Astrocyte (in vitro differentiated cells and primary cell): ENCODE data around the gene LRRC23. TPM values are rescaled to one million over a fixed set of nuclear protein-coding genes. Genes with fewer than 3 reads are reported as not detected.
A peak's percentile ranks its signal among the peaks of the same experiment; 100 is the strongest.

ENCODE experiments used
- DNase-seq: peaks from one replicate; pipeline ENCODE4 v3.0.0-alpha.2; 2010; ENCODE audit warnings: low read depth
- FAIRE-seq: peaks from 2 replicates; lab custom pipeline; 2011; peaks lifted over from hg19 to GRCh38; lab: Jason Lieb, UNC
- H2AFZ ChIP-seq: 2 replicates; pipeline ENCODE4 v1.6.0; 2012; ENCODE audit warnings: low read depth, low read length, inconsistent platforms
- H3K27ac ChIP-seq: 2 replicates; pipeline ENCODE4 v1.5.1; 2011; ENCODE audit warnings: low read depth, low read length, inconsistent platforms
- H3K27me3 ChIP-seq: 2 replicates; pipeline ENCODE4 v1.6.0; 2011; ENCODE audit warnings: low read length, inconsistent platforms; ENCODE audit not compliant: insufficient read depth
- H3K36me3 ChIP-seq: 2 replicates; pipeline ENCODE4 v1.5.1; 2011; ENCODE audit warnings: low read length, inconsistent platforms; ENCODE audit not compliant: insufficient read depth
- H3K4me1 ChIP-seq: 2 replicates; pipeline ENCODE4 v1.5.1; 2011; ENCODE audit warnings: low read length, inconsistent platforms; ENCODE audit not compliant: insufficient read depth
- H3K4me2 ChIP-seq: 2 replicates; pipeline ENCODE4 v1.6.0; 2012; ENCODE audit warnings: low read length, inconsistent platforms
- H3K4me3 ChIP-seq: 2 replicates; pipeline ENCODE4 v1.5.1; 2011; ENCODE audit warnings: low read depth, mild to moderate bottlenecking, low read length, inconsistent platforms; ENCODE audit not compliant: insufficient read depth
- H3K79me2 ChIP-seq: 2 replicates; pipeline ENCODE4 v1.6.0; 2012; ENCODE audit warnings: mild to moderate bottlenecking, low read length, inconsistent platforms; ENCODE audit not compliant: insufficient read depth
- H3K9ac ChIP-seq: 2 replicates; pipeline ENCODE4 v1.6.0; 2012; ENCODE audit warnings: mild to moderate bottlenecking, low read length, inconsistent platforms
- H3K9me3 ChIP-seq: 2 replicates; pipeline ENCODE4 v1.5.1; 2012; ENCODE audit warnings: low read depth, mild to moderate bottlenecking, low read length, inconsistent platforms; ENCODE audit not compliant: insufficient read depth
- H4K20me1 ChIP-seq: 2 replicates; pipeline ENCODE4 v1.6.0; 2012; ENCODE audit warnings: low read length, inconsistent platforms; ENCODE audit not compliant: insufficient read depth
- H3K27ac Mint-ChIP-seq: one replicate; pipeline ENCODE4 v1.8.0; 2021; ENCODE audit warnings: mild to moderate bottlenecking, mixed read lengths; ENCODE audit not compliant: unreplicated experiment
- H3K27me3 Mint-ChIP-seq: one replicate; pipeline ENCODE4 v1.8.0; 2021; ENCODE audit warnings: low read depth, mixed read lengths; ENCODE audit not compliant: unreplicated experiment
- H3K36me3 Mint-ChIP-seq: one replicate; pipeline ENCODE4 v1.8.0; 2021; ENCODE audit warnings: low read depth, mixed read lengths; ENCODE audit not compliant: unreplicated experiment
- H3K4me1 Mint-ChIP-seq: one replicate; pipeline ENCODE4 v1.8.0; 2021; ENCODE audit warnings: low read depth, mixed read lengths; ENCODE audit not compliant: unreplicated experiment
- H3K4me3 Mint-ChIP-seq: one replicate; pipeline ENCODE4 v1.8.0; 2021; ENCODE audit warnings: mild to moderate bottlenecking, moderate library complexity, mixed read lengths; ENCODE audit not compliant: unreplicated experiment
- H3K9me3 Mint-ChIP-seq: one replicate; pipeline ENCODE4 v1.8.0; 2021; ENCODE audit warnings: mild to moderate bottlenecking, mixed read lengths; ENCODE audit not compliant: unreplicated experiment
- CTCF ChIP-seq: IDR thresholded peaks from 2 replicates; pipeline ENCODE4 v1.5.1; 2011; ENCODE audit warnings: low read depth, mild to moderate bottlenecking, inconsistent platforms, low read length, moderate library complexity; ENCODE audit not compliant: insufficient read depth
- EZH2 ChIP-seq: IDR thresholded peaks from 2 replicates; pipeline ENCODE4 v1.6.1; 2012; ENCODE audit warnings: mild to moderate bottlenecking, low read length, inconsistent platforms; ENCODE audit not compliant: insufficient read depth
- total RNA-seq: library from RNA; stranded (reverse); gene quantifications from 2 replicates; pipeline ENCODE4 v1.2.1, GENCODE V29; 2021

LRRC23 gene
- total RNA-seq, 1 donor from 2014 or later = 5.2 TPM

- no peak overlapping the region for H3K27ac Mint-ChIP-seq
- DNase-seq = no peak
- peak overlapping the region; percentile 34 for H3K4me3 Mint-ChIP-seq
- Histone ChIP-seq H3K4me3 (no peak overlapping the region), H3K27ac (no peak overlapping the region), H4K20me1 (no peaks in the 10 kb centered on the region), H3K79me2 (peaks cover 8% of the 10 kb centered on the region), H3K36me3 (peaks cover 2% of the 10 kb centered on the region), H3K4me1 (peaks cover 35% of the 10 kb centered on the region), H2AFZ (no peak overlapping the region), H3K9me3 (no peaks in the 10 kb centered on the region), H3K27me3 (no peaks in the 10 kb centered on the region), H3K9ac (no peak overlapping the region), H3K4me2 (no peak overlapping the region)
- no peaks in the 10 kb centered on the region for H3K27me3 Mint-ChIP-seq
- TF ChIP-seq CTCF (no peak), EZH2 (no peak)
- no peak for FAIRE-seq
- H3K4me1 Mint-ChIP-seq = peaks cover 39% of the 10 kb centered on the region
- peaks cover 14% of the 10 kb centered on the region for H3K36me3 Mint-ChIP-seq
- H3K9me3 Mint-ChIP-seq = no peaks in the 10 kb centered on the region
Observed at GRCh38 chr12:6921996-6922946, 17.6 kb downstream of the LRRC23 start.

GRCh38 chr12:6923003-6923732 is 18.5 kb downstream of the LRRC23 start:
- Mint-ChIP-seq H3K9me3 (no peaks in the 10 kb centered on the region), H3K4me1 (peaks cover 35% of the 10 kb centered on the region), H3K4me3 (peak overlapping the region; percentile 45), H3K27me3 (no peaks in the 10 kb centered on the region), H3K27ac (no peak overlapping the region), H3K36me3 (peaks cover 14% of the 10 kb centered on the region)
- H3K9me3 ChIP-seq = no peaks in the 10 kb centered on the region
- FAIRE-seq = no peak
- no peak for DNase-seq
- H3K4me3 ChIP-seq = no peak overlapping the region
- no peak overlapping the region for H3K9ac ChIP-seq
- H2AFZ ChIP-seq = no peak overlapping the region
- peaks cover 12% of the 10 kb centered on the region for H3K79me2 ChIP-seq
- no peak overlapping the region for H3K4me2 ChIP-seq
- H3K27ac ChIP-seq = no peak overlapping the region
- H3K27me3 ChIP-seq = no peaks in the 10 kb centered on the region
- H3K4me1 ChIP-seq = peaks cover 29% of the 10 kb centered on the region
- H4K20me1 ChIP-seq = no peaks in the 10 kb centered on the region
- peaks cover 2% of the 10 kb centered on the region for H3K36me3 ChIP-seq
- no peak for TF ChIP-seq CTCF
- no peak for TF ChIP-seq EZH2
